ENCODE measurements around the gene CTAG1A. TPM values are rescaled to one million over a fixed set of nuclear protein-coding genes. Genes with fewer than 3 reads are reported as not detected.
A peak's percentile ranks its signal among the peaks of the same experiment; 100 is the strongest.
"Not testable (repeated sequence)": the region's sequence is repeated elsewhere in the genome, so short reads cannot be mapped to it uniquely, and the experiment has no call there.

CTAG1A gene
- total RNA-seq, 1 donor from 2014 or later, result not detected

GRCh38 chrX:154573061-154573460 is 11.9 kb upstream of the CTAG1A start:
- DNase-seq (ENCODE audit: low spot score), result not testable (repeated sequence)

DNA sequence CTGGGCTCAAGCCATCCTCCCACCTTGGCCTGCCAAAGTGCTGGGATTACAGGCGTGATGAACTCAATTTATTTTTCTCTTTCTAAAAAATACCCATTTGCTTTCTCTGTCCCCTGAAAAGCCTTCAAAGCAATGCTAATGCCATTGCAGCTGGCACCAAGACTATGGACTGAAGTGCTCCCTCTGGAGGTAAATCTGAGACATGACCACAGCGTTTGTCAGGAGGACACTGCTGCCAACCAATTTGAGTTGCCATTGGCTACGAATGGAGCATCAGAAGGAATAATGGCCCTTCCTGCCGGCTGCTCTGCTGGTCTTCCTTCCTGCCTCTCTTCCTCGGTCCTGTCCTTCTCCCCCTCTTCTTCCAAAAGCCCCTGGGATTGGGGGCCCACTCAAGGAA is 9.9 kb upstream of the CTAG1A start:
- DNase-seq (ENCODE audit: low spot score), result not testable (repeated sequence)

DNA sequence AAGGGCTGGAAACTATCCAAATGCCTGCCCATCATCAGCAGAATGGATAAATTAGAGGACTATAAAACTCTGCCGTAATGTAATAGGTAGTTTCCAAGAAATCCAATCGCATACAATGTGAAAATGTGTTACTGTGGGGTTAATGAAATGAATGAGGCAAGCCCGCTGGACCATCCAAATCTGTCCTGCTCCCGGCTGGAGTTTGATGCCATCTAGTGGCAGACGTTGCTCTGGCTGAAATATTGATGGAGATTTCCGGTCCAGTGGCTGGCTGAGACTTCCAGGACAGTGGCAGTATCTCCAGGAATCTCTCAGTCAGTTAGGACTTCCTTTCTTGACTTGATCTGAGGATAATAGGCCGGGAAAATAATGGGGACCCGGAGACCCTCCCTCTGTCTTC is 1.9 kb upstream of the CTAG1A start:
- DNase-seq (ENCODE audit: low spot score), result not testable (repeated sequence)

- DNase-seq (ENCODE audit: low spot score), result not testable (repeated sequence)
These were observed 5.5 kb downstream of the CTAG1A start for GRCh38 chrX:154590415-154590814.

- no peak for DNase-seq (ENCODE audit: low spot score)
These were observed 7.6 kb downstream of the CTAG1A start for GRCh38 chrX:154592505-154592904.

DNA sequence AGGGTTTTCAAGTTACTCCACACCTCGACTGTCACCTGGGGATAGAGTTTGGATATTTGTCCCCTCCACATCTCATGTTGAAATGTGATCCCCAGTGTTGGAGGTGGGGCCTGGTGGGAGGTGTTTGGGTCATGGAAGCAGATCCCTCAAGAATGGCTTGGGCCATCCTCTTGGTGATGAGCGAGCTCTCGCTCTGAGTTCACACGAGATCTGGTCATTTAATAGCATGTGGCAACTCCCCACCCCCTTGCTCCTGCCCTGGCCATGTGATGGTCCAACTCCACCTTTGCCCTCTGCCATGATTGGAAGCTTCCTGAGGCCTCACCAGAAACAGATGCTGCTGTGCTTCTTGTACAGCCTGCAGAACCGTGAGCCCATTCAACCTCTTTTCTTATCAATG is 8.3 kb downstream of the CTAG1A start:
- DNase-seq (ENCODE audit: low spot score), result no peak

GRCh38 chrX:154594491-154594890 is 9.6 kb downstream of the CTAG1A start:
- no peak for DNase-seq (ENCODE audit: low spot score)

DNA sequence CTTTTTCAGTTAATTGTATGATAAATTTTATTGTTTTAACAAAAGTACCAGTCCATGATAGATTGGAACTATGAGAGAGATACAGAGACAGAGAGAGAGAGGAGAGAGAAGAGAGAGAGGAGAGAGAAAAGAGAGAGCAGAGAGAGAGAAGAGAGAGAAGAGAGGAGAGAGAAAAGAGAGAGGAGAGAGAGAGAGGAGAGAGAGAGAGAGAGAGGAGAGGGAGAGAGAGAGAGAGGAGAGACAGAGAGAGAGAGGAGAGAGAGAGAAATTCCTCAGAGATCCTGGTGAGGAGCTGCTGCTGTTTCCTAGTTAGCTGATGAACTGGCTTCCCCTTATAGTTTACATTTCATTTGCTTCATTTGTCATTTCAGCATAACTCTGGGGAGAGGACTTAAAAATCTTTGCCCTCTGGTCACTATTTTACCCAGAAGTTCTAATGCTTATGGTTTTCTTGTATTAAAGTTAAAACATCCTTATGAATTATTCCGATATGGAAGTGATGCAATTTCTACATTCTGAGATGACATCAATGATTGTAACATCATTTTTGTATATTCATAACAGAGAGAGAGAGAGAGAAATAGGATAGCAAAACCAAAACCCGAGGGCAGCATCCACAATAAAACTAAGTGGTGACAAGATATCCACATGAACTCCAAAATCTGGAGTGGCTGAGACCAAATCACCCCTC is 10.8 kb downstream of the CTAG1A start:
- DNase-seq (ENCODE audit: low spot score), result no peak

DNA sequence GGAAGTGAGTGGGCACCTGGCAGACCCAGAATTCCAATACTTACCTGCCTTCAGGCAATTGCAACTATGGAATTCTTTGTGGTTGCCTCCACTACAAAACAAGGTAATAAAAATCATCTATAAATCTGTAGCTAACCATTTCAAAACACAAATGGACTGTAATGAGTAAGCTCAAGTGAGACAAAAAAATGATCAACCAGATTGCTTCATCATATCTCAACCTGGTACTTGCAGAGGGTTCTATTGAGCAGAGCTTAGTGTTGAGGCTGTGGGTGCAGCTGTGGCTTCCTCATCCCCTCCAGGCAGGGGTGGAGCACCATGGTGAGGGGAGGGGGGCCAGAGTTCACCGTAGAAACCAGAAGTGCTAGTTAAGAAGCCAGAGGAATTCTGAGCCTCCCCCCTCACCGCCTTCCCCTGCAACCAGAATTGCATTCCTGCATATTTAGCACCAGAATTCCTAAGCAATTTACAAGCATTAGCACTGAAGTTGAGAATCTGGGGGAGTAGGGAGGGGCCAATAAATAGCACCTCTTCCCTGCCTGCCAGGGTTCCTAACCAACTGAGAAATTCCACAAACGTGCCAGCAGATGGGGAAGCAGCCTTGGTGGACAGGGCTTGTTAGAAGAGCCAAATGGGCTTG is 11.5 kb downstream of the CTAG1A start:
- no peak for DNase-seq (ENCODE audit: low spot score)

DNA sequence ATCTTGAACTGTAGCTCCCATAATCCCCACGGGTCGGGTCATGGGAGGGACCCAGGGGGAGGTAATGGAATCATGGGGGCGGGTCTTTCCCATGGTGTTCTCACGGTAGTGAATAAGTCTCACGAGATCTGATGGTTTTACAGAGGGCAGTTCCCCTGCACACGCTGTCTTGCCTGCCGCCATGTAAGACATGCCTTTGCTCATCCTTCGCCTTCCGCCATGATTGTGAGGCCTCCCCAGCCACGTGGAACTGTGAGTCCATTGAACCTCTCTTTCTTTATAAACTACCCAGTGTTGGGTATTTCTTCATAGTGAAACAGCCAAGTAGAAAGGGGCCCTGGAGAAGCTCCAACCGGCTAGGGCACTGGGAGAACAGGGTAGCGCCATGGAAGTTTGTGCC is 12.3 kb downstream of the CTAG1A start:
- DNase-seq (ENCODE audit: low spot score), result no peak

DNA sequence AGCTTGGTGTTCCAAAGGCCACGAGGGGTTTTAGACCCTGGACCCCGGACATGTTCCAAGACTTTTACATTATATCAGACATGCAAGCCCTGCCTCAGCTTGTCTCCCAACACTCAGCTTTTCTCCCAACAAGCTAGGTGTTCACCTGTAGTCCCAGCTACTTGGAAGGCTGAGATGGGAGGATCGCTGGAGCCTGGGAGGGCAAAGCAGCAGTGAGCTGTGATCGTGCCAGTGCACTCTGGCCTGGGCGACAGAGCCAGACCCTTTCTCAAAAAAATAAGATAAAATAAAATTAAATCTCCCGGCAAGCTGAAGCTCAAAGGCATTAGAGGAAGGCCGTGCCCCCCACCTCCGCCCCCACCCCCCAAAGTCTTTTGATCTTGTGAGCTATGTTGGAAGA is 13.7 kb downstream of the CTAG1A start:
- DNase-seq (ENCODE audit: low spot score), result no peak

DNA sequence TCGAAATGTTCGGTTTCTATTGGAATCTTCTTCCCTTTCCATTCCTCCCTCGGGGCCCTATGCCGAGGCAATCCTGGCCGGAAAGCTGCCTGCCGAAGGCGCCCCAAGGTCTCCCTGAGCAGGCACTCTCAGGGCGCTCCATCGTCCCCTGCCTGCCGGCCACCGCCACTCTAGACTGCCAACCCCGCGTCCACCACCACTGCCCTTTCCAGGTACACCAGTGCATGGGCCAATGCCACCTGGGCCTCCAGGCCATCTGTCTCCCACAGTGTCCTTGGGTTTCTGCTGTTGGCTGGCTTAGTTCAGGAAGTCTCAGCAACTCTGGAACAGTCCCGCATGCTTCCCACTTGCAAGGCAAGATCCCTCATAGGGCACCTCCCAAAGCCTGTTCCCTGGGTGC is 14.6 kb downstream of the CTAG1A start:
- no peak for DNase-seq (ENCODE audit: low spot score)

DNA sequence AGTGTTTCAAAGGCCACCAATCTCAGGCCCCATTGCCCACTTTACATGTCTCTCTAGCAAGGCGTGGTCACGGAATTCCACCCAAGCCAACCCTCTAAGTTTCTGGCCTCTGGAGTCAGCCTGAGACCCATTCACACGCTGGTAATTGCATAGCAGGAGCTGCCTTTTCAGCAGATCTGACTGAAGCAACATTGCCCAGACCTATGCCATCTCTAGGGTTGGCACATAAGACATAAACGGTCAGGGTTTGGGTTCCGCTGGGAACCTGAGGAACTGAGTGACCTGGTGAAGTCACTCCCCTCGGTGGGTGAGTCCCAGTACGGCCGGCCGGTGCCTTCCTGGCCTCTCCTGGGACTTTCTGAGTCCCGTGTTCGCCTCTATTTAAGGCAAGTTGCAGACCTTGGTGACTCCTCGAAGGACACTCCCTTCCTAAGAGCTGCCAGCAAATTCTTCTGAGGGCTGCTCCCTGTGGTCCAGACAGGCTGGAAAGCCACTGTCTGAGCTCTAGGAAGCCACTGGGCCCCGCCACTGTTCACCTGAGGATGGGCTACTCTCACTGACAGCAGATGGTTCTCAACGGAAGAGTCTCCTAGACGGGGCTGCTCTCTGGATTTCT is 15.9 kb downstream of the CTAG1A start:
- DNase-seq (ENCODE audit: low spot score), result no peak

DNA sequence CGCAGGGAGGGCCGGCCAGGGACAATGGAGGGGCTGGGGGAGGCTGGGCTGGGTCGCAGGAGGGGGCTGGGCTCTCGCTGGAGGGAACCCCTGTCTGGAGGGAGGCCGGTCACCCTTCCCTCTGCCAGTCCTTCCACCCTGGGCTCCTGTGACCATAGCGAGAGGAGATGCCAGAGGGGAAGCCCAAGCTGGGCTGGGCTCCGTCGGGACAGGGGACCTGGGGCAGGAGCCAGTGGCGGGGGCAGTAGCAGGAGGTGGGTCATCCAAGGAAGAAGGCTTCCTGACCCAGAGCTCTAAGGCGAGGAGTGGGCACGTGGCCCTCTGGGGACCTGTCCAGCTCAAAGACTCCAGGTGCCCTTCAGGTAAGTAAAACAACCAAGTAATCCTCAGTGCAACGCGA is 17.3 kb downstream of the CTAG1A start:
- DNase-seq (ENCODE audit: low spot score), result no peak

DNA sequence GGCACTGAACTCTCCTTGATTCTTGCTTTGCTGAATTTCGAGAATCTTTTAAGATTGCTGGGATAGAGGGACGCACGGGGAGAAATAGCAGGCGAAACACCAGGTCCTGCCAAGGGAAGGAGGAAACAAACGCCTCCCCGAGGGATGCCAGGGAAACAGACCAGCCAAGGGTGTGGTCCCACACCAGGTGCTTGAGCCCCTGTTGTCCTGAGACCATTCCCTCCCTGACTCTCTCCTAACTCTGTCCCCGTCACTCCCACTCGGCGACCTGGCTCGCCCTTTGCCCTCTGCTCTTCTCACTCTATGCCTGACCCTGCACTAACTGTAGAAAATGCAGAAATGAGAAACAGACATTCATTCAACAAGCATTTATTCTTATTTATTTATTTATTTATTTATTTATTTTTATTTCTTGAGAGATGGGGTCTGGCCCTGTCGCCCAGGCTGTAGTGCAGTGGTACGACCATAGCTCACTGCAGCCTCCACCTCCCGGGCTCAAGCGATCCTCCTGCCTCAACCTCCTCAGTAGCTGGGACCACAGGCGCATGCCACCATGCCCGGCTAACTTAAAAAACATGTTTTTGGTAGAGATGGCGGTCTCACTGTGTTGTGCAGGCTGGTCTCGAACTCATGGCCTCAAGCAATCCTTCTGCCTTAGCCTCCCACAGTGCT is 18.0 kb downstream of the CTAG1A start:
- no peak for DNase-seq (ENCODE audit: low spot score)

DNA sequence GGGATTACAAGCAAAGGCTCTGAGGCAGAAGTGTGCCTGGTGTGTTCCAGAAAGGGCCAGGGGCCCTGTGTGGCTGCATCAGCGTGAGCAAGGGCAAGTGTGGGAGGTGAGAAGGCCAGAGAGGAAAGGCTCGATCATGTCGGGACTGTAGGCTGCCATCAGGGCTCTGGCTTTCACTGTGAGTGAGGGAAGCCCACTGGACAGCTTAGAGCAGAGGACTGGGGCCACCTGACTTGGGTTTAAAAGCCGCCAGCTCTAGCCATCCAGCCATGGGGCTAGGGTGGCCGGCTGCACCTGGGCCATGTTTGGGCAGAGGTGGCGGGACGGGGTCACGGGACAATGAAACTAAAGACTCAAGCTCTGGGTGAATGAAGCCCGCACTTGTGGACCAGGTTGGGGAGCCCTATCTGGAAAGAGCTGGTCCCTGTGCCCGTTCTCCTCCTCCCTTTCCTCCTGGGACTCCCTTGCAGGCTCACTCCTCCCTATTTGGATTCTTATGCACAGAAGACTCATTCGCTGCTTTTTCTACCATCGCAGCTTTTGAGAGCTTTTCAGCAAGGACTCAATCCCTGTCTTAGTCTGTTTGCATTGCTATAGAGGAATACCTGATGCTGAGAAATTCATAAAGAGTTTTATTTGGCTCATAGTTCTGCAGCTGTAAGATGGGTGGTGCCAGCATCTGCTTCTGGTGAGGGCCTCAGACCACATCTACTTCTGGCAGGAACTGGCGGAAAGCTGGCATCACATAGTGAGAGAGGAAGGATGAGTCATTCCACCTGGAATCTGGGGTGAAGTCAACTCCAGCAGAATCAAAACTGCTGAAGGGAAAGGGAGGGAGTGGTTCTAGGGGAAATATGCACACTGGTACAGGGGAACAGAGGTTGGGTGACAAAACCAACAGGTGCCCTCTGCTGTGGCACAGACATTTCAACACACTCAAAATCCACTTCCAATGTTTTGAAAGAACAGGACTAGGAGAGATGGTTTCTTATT is 18.8 kb downstream of the CTAG1A start:
- DNase-seq (ENCODE audit: low spot score), result peak; percentile 38

GRCh38 chrX:154605566-154605965 is 20.6 kb downstream of the CTAG1A start:
- no peak for DNase-seq (ENCODE audit: low spot score)

DNA sequence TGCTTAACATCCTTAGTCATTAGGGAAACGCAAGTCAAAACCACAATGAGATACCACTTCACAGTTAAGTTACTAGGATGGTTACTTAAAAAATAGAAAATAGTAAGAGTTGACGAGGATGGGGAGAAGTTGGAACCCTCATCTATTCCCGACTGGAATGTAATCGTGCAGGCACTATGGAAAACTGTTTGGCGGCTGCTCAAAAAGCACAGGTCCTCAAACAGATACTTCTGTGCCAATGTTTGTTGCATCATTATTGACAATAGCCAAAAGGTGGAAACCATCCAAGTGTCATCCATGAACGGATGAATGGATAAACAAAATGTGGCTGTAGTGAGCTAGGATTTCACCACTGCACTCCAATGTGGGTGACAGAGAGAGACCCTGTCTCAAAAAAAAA is 22.4 kb downstream of the CTAG1A start:
- DNase-seq (ENCODE audit: low spot score), result no peak

GRCh38 chrX:154607976-154608375 is 23.0 kb downstream of the CTAG1A start:
- DNase-seq (ENCODE audit: low spot score), result not testable (repeated sequence)

DNA sequence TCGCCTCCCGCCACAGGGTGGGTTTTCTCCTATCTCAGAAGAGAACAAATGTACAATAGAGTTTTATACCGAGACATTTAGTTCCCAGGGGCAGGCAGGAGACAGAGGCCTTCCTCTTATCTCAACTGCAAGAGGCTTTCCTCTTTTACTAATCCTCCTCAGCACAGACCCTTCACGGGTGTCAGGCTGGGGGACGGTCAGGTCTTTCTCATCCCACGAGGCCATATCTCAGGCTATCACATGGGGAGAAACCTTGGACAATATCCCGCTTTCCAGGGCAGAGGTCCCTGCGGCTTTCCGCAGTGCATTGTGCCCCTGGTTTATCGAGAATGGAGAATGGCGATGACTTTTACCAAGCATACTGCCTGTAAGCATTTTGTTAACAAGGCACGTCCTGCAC is 23.9 kb downstream of the CTAG1A start:
- DNase-seq (ENCODE audit: low spot score), result not testable (repeated sequence)

DNA sequence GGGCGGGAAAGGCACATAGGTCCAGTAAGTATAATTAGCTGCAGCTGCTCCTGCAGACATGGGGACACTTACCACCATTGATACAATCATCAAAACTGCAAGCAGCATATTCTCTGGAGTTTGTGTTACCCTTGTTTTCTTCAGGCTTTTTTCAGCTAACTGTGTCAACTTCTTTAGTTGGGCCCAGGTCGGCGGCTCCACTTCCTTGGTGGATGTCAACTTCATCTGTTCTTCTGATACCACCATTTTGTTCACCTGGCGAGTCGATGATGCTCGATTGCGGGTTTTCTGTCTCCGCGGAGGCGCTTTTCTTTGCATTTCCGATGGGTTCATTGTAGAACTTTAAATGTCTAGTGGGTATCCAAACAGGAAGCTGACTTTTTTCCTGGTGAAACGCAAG is 26.2 kb downstream of the CTAG1A start:
- DNase-seq (ENCODE audit: low spot score), result not testable (repeated sequence)
